ENCODE results near the gene MTNR1A. TPM values are rescaled to one million over a fixed set of nuclear protein-coding genes. Genes with fewer than 3 reads are reported as not detected.
A peak's percentile ranks its signal among the peaks of the same experiment; 100 is the strongest.

MTNR1A gene
- 1 to 10 TPM; 3.3 to 5.8 TPM for total RNA-seq
- long read RNA-seq, partial matches to known transcripts = 0 of 4 reads
- long read RNA-seq, other reads (novel, unspliced or antisense) = 0 of 4 reads

DNA sequence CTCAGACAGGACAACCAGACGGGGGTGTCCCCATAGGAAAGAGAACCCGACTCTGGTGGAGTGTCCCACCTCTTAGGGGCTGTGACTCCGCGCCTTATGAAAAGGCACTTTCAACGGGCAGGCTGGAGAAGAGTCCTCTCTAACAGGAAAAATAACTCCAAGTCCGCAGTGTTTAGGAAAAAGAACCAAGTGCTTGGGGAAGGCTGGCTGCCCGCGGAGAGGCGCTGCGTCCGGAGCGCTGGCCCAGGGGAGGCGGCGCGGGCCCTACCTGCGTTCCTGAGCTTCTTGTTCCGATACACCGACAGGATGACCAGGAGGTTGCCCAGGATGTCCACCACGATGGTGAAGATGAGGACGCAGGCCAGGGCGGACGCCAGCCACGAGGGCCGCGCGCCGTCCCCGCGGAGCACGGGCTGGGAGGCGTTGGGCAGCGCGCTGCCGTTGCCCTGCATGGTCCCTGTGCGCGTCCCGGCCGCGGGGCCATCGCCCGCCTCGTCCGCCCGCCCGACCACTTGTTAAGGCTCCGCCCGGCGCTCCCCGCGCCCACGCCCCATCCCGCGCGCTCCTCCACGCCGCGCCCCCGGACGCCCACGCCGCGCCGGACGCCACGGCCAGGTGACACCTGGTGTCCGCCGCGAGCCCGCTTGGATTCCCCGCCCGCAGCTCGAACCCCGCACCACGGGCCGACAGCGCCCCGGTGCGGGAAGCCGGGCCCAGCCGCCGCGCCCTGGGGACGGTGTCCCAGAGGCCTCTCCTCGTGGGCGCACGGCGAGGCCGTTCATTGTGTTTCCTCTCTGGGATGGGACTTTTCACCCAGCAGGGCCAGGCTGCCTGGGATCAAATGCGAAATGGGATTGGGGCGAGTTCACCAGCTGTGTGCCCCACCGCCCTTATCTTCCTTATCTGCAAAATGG lies at the start of gene MTNR1A:
TSS of gene MTNR1A (minus strand) at position 654 of the 914 bp plus-strand sequence. CDS start at position 452, 202 bp downstream.
- intact Hi-C loops (cut with DNase I, micrococcal nuclease) = no loop called here
- ATAC-seq (peak; percentile 63), DNase-seq (peak in 1 of 2 donors; percentile 63)

DNA sequence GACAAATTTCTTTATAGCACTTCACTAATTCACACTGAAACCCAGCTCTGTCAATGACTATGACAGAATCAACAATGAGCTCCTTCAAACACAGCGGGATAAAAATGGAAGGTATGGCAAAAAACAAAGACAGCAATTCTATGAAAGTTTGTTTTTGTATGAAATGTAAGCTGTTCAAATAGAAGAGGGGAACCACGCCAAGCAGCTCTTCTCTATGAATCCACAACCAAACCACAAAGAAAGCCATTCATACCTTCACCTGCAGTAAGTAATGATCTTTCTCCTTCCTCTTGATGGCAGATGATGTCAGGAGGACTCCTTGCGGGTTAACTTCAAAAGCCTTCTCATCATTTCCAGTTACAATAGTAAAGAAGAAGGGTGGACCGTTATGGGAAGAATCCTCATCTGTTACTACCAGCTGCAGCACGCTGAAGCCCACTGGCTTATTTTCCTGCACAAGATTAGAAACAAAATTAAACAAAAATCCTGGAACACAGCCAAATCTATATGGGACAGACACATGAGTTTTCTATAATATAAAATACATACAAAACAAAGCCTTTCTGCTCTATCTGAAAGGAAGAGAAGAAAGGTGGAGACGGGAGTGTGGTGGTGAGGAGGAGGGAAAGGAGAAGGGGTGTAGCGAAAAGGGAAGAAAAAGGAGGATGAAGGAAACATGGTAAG lies 48.9 kb upstream of the MTNR1A start:
- no peak for ATAC-seq
- intact Hi-C loops (cut with DNase I, micrococcal nuclease) = no loop called here
- no peak for DNase-seq

DNA sequence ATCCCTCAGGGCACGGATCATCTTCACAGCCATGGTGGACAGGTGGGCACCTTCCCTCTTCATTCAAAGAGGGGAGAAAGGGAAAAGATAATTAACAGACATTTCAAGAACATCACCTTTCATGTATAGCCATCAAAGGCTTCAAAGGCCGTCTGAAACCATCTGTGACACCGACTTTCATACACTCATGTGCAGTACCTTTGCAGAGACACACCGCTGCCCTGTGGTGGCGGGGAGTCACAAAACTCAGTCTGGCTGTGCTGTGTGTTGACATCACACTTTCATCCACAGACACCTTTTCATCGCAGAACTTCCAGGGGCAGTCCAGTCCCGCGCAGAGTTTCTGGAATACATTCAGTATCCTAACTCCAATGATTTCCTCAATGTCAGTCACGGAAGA lies 47.6 kb upstream of the MTNR1A start:
- ATAC-seq (no peak), DNase-seq (no peak)
- intact Hi-C loops (cut with DNase I, micrococcal nuclease) = no loop called here

DNA sequence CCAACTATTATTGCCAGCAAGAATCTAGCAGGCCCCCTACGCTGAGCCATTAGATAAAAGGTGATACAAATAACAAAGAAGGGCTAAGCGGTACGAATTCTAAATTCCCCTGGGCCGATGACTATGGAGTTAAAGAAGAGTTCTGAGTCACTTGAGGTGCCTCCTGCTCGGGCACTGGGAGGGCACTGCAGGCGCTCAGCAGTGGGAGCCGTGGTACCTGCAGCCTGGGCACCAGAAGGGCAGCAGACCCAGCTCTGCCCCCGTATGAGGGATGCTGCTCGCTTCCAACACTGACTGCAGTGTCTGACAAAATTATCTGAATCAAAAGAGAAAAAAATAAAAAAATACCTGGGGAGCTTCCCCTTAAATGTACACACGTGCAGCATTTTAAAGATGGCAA lies 44.1 kb upstream of the MTNR1A start:
- no peak for DNase-seq
- intact Hi-C loops (cut with DNase I, micrococcal nuclease) = no loop called here
- no peak for ATAC-seq

DNA sequence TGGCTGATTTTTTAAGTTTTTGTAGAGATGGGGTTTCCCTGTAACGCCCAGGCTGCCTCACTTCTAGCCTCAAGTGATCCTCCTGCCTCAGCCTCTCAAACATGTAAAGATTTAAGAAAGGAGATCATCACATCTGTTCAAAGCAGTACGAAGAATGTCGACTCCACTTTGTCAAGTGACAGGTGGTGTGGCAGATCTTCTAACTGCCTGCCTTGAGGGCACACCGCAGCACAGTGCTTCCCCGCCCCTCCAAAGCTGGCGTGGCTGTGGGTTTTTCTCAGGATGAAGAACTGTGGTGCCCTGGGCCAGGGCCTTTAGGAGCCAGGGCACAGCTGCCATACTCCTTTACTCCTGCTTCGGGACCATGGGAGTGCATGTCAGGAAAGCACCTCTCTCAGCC lies 43.3 kb upstream of the MTNR1A start:
- intact Hi-C loops (cut with DNase I, micrococcal nuclease) = no loop called here
- peak; percentile 7 for ATAC-seq
- DNase-seq = no peak

DNA sequence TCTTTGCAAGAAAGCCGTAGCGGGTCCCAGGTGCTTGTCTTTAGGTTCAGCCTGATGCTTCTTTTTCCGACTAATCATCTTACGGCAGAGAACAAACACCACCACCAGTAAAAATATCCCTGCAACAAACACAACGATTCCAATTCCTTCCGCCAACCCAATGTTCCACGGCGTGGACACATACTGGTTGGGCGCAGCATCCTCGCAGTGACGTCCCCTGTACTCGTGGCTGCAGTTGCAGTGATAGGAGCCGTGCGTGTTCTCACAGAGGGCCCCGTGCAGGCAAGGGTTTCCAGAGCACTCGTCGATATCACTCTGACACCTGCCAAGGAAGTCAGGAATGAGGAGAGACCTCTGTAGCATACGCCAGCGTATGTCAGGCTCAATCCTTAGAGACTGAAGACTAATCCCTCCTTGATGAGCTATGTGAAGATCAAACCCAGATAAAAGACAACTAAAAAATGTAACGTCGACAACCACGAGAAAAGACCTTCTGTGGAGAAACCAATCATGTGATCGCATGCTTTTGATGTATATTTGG lies 41.6 kb upstream of the MTNR1A start:
- DNase-seq (no peak), ATAC-seq (no peak)
- intact Hi-C loops (cut with DNase I, micrococcal nuclease) = no loop called here

DNA sequence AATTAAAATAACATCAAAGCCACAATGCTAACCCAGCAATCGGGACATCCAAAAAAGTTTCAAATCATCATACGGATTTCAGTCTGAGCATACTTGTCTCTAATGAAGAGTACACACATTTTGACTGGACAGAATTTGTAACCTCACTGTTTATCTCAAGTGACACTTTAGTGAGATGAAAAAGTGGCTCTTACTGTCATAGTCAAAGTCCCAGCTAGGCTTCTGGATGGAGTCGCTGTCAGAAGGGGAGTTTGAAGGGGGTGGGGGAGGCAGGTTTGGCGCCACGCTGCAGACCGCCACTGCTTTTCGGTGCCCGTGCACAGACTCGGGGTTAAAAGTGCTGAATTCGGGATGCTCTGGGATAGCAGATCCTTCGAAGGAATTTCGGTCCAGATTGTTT lies 41.0 kb upstream of the MTNR1A start:
- DNase-seq (no peak), ATAC-seq (no peak)
- intact Hi-C loops (cut with DNase I, micrococcal nuclease) = no loop called here

DNA sequence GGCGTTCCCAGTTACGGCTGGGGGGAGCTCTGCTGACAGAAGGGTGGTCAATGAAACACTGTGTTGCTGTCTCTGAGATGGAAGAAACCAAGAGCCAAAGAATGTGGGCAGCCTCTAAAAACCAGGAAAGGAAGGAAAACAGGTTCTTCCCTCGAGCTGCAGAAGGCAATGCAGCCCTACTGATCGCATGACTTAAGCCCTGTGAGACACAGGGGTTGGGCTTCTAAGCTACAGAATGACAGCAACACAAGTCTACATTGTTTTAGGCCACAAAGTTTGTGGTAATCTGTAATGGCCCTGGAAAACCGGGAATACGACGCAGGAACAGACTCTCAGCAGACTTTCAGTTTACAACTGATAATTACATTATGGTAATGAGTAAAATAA lies 38.2 kb upstream of the MTNR1A start:
- ATAC-seq (no peak), DNase-seq (no peak)
- intact Hi-C loops (cut with DNase I, micrococcal nuclease) = no loop called here

DNA sequence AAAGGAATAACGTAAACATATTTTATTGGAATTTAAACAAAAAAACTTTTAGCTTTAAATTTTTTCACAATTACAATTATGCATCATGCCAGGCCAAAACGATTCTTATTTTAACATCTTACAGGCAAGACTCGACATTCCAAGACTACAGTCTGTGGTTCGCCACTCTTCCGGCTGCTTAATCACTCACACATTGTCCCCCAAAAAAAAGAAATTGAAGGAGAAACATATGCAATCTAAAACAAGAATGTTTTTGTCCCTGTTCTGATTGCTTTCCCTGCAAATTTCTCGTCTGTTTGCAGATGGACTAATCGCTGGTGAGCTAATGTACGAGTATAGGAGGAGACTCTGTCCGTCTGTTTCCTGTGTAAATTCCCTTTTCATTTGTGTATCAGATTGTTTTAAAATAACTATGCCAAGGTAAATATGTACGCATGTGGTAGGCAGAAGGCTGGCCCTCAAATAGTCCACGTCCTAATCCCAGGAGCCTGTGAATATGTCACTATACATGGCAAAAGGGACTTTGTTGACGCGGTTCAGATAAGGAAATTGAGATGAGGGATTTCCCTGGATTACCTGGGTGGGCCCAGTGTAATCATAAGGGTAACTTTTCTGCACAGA lies 37.7 kb upstream of the MTNR1A start:
- DNase-seq (no peak), ATAC-seq (peak; percentile 64)
- intact Hi-C loops (cut with DNase I, micrococcal nuclease) = no loop called here

DNA sequence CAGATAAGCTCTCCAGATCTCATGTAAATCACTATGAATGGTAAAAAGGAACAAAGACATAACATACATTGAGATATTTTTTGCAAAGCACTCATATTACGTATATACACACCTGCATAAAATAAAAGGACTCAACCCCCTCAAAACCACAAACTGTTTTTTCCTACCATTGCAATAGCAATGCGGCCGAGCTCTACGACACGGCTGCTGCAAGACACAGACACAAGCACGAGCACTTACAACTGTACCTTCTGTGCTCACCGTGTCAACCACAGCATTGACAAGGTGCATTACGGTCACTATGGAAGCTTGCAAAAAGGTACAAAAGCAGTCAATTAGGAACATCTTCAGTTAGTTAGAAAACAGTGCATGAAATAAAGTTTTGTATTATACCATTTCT lies 37.1 kb upstream of the MTNR1A start:
- intact Hi-C loops (cut with DNase I, micrococcal nuclease) = no loop called here
- ATAC-seq = no peak
- no peak for DNase-seq

DNA sequence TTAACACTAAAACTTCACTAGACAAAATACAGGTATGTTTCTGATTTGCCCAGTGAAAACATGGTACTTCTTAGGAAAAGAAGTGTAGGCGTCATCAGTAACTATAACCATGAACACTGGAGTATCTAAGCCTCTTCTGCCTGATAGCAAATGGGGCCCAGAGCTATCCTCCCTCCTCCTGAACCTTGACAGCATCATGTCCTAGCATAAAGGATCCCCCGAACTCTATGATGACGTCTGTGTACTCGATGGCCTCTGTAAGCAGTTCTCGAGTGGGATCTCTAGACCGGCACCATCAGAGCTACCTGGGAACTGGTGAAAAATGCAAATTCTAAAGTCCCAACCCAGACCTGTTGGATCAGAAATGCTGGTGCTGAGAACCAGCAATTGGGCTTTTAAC lies 36.3 kb upstream of the MTNR1A start:
- ATAC-seq = no peak
- intact Hi-C loops (cut with DNase I, micrococcal nuclease) = no loop called here

DNA sequence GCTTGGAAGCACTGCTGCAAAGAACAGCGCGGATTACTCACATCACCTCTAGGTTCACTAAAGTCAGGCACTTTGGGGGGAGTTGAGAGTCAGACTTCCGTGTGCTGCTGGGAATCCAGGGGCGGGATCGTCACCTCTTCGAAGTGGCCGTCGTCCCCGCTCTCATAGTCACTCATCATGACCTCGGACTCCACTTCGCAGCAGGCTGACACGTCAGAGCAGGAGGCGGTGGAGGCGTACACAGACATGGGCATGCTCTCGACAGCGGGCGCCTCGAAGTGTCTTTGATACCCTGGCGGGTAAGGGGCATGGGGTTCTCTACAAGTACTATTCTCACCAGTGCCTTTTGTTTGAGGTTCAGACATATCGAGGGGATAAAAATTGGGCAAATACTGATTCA lies 33.1 kb upstream of the MTNR1A start:
- intact Hi-C loops (cut with DNase I, micrococcal nuclease) = loop anchor here in 1 of 2 donors (10.0 kb wide), 1 partner anchor 294 kb away; no protein-coding TSS in a partner anchor
- ATAC-seq = no peak

More for the DNA sequence above, 36.3 kb upstream of the MTNR1A start:
- no peak for DNase-seq

DNA sequence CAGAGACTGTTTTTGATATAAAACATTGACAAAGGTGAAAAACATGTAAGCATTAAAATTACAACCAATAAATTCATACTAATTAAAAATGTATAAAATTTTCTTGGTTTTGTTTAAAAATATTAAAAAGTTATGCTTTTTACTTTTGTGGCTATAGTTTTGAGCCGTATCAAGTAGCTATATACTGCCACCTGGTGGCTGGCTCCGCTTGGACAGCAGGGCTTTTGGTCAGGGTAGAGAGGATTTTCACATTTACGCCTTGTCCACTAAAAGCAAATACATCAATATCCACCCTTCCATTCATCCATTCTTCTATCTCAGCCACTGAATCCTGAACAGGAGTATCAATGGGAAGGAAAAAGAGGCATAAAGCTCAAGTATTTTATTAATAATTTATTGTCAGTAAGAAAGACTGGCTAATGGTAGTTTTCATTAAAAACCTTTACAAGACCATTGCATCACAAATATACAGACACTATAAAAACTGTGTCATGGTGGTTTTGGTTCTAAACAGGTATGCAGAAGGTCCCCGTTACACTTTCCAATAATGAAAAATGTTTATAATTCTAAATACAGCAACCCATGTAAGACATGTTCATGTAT lies 32.1 kb upstream of the MTNR1A start:
- DNase-seq (peak in 1 of 2 donors; percentile 87), ATAC-seq (peak; percentile 70)
- intact Hi-C loops (cut with DNase I, micrococcal nuclease) = loop anchor here (2.0 to 10.0 kb wide), 2 partner anchors 291 to 293 kb away; no protein-coding TSS in a partner anchor

More for the DNA sequence above, 33.1 kb upstream of the MTNR1A start:
- no peak for DNase-seq

DNA sequence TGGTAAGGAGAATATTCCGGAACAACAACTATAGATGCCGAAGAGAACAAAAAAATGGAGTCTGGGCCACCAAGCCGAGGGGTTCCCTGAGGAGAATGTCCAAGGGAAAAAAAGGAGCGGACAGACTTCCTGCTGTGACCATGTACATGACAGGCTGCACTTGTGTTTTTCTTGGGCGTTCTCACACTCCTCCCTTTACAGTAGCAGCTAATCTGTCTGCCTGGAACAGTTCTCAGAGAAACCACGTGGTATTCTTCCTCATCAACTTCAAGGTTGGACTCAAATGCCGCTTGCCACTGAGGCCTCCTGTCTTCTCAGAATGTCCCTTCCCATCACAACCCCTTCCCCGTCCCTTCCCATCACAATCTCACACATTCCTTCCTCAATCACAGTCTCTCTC lies 30.8 kb upstream of the MTNR1A start:
- ATAC-seq (no peak), DNase-seq (no peak)
- intact Hi-C loops (cut with DNase I, micrococcal nuclease) = loop anchor here (2.0 to 10.0 kb wide), 2 partner anchors 289 to 291 kb away; no protein-coding TSS in a partner anchor

DNA sequence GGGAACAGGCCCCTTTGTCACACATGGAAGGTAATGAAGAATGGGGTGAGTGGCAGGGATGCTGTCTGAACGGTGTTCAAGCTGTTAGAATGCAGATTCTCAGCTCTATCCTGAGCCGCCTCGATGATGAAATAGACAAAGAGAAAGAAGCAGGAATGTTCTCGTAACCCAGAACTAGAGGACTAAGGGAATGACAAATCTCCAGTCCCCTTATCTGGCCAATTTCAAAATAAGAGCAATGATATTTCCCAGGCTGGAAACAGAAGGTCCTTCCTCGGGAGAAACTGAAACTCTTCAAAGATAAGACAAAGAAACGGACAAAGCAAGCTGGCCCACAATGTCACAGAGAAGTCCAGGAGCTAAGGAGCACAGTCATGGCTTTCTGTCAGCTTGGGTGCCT lies 29.5 kb upstream of the MTNR1A start:
- DNase-seq (no peak), ATAC-seq (no peak)
- intact Hi-C loops (cut with DNase I, micrococcal nuclease) = loop anchor here in 1 of 2 donors (10.0 kb wide), 1 partner anchor 290 kb away; no protein-coding TSS in a partner anchor

DNA sequence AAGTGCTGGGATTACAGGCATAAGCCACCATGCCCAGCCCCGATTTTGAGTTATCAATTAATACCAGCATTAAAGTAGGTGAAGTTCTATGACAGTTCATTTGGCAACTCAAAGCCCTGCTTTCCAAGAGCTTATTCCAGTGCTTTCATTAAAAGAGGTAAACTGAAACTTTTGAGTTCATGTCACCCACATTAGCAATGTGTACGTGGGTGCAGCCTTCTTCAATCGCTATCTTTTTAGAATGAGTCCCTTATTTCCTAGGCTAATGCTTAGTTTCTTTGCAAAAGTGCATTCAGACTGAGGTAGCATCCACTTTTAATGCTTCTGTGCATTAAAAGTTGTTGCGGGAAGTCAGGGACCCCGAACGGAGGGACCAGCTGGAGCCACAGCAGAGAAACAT lies 26.1 kb upstream of the MTNR1A start:
- intact Hi-C loops (cut with DNase I, micrococcal nuclease) = loop anchor here in 1 of 2 donors (10.0 kb wide), 1 partner anchor 287 kb away; no protein-coding TSS in a partner anchor
- ATAC-seq (no peak), DNase-seq (no peak)

DNA sequence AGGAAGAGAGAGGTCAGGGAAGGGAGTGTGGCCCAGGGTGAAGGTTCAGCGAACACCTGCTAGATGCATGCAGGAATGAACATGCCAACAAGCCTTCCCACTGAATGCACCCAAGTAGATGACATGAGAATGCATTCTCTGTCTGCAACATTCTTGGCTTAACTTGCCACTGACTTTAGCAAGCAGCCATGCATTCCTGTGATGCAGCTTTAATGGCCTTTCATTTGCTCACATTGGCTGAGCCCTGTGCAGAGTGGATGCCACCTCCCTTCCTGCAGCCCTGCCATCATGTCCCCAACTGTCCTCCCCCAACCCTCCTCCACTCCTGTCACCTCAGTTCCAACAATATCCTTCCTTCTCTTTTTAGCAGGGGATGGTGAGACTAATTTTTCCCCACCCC lies 25.3 kb upstream of the MTNR1A start:
- intact Hi-C loops (cut with DNase I, micrococcal nuclease) = loop anchor here in 1 of 2 donors (10.0 kb wide), 1 partner anchor 286 kb away; no protein-coding TSS in a partner anchor
- DNase-seq (no peak), ATAC-seq (no peak)

DNA sequence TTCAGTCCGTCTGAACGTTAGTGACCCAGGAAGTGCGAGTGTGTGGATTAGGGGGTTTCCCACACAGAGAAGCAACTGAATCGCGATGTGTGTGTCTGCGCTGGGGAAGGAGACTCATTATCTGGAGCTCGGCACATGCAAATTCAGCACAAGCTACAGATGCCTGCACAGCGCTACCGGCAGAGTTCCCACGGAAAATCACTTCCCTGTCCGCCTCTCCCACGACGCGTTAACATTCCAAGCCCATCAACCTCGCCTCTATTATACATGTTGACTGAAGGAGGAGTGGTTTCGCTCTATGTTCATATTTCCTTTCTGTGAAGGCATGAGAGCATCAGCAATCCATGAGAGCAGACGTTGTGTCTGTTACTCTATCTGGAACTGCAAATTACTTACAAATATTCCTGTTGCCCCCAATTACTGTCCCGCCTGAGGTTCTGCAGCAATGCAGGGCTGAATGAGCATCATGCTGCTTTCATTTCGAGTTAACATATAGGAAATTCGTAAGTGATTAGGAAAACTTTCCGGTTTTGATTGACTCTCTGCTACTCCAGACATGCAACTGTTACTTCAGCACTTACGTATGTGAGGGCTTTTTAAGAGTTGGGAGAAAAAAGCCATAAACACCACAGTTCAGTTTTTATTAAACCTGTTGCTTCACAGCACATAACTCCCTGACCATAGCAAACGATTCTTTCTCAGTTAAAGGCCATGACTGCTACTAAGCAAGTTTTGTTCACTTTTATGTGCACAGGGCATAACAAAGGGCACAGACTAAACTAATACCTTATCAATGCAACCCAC lies 15.0 kb upstream of the MTNR1A start:
- peak; percentile 62 to 84 for DNase-seq
- intact Hi-C loops (cut with DNase I, micrococcal nuclease) = no loop called here
- peak; percentile 93 for ATAC-seq
